T-helper 1 cell treated with Interleukin-12 subunit alpha and Interleukin-12 subunit beta and Interleukin-4 antibody, amounts not matched to agents 30 ng/mL and 1 ng/mL, for 36 hours (primary cell): ENCODE results near the gene SRSF10. TPM values are rescaled to one million over a fixed set of nuclear protein-coding genes. Genes with fewer than 3 reads are reported as not detected.

ENCODE experiments used
- intact Hi-C: fragments of 100-400 bp; cut with micrococcal nuclease; formaldehyde crosslinking; loops from one replicate; pipeline ENCODE4 v1.15.1; 2024
- total RNA-seq: library from RNA; stranded (reverse); gene quantifications from 2 replicates; pipeline ENCODE4 v1.2.3, GENCODE V29; 2022

SRSF10 gene
- total RNA-seq, 1 donor from 2014 or later: 203 TPM

- intact Hi-C loops: no loop called here
These were observed 65.2 kb downstream of the SRSF10 start for GRCh38 chr1:23914921-23915320.

Other genes with a start within 250 kb of the SRSF10 start
- gene ELOA, start 236.9 kb downstream of the SRSF10 start, total RNA-seq: 43.0 and 43.6 TPM in 2 replicates
- gene PITHD1, start 201.9 kb downstream of the SRSF10 start, total RNA-seq: 57.7 and 59.2 TPM in 2 replicates
- gene LYPLA2, start 189.2 kb downstream of the SRSF10 start, total RNA-seq: 89.3 and 97.6 TPM in 2 replicates
- 20.4 and 20.7 TPM in 2 replicates for gene GALE, start 179.6 kb downstream of the SRSF10 start, total RNA-seq
- 22.4 and 23.4 TPM in 2 replicates for gene HMGCL, start 154.9 kb downstream of the SRSF10 start, total RNA-seq
- gene FUCA1, start 112.0 kb downstream of the SRSF10 start, total RNA-seq: 5.6 and 5.9 TPM in 2 replicates
- 0.05 and 0.07 TPM in 2 replicates for gene CNR2, start 67.0 kb downstream of the SRSF10 start, total RNA-seq
- gene PNRC2, start 20.5 kb downstream of the SRSF10 start, total RNA-seq: 127 and 154 TPM in 2 replicates
- not detected in 2 replicates for gene MYOM3, start 131.8 kb upstream of the SRSF10 start, total RNA-seq
- not detected in 2 replicates for gene IL22RA1, start 162.8 kb upstream of the SRSF10 start, total RNA-seq
- 1.2 and 1.6 TPM in 2 replicates for gene IFNLR1, start 207.0 kb upstream of the SRSF10 start, total RNA-seq